Astrocyte (in vitro differentiated cells and primary cell): ENCODE measurements around the gene C1orf146. TPM values are rescaled to one million over a fixed set of nuclear protein-coding genes. Genes with fewer than 3 reads are reported as not detected.
A peak's percentile ranks its signal among the peaks of the same experiment; 100 is the strongest.

Experiments
- DNase-seq: peaks from one replicate; pipeline ENCODE4 v3.0.0-alpha.2; 2010; ENCODE audit warnings: low read depth
- FAIRE-seq: peaks from 2 replicates; lab custom pipeline; 2011; peaks lifted over from hg19 to GRCh38; lab: Jason Lieb, UNC
- H2AFZ ChIP-seq: 2 replicates; pipeline ENCODE4 v1.6.0; 2012; ENCODE audit warnings: low read depth, low read length, inconsistent platforms
- H3K27ac ChIP-seq: 2 replicates; pipeline ENCODE4 v1.5.1; 2011; ENCODE audit warnings: low read depth, low read length, inconsistent platforms
- H3K27me3 ChIP-seq: 2 replicates; pipeline ENCODE4 v1.6.0; 2011; ENCODE audit warnings: low read length, inconsistent platforms; ENCODE audit not compliant: insufficient read depth
- H3K36me3 ChIP-seq: 2 replicates; pipeline ENCODE4 v1.5.1; 2011; ENCODE audit warnings: low read length, inconsistent platforms; ENCODE audit not compliant: insufficient read depth
- H3K4me1 ChIP-seq: 2 replicates; pipeline ENCODE4 v1.5.1; 2011; ENCODE audit warnings: low read length, inconsistent platforms; ENCODE audit not compliant: insufficient read depth
- H3K4me2 ChIP-seq: 2 replicates; pipeline ENCODE4 v1.6.0; 2012; ENCODE audit warnings: low read length, inconsistent platforms
- H3K4me3 ChIP-seq: 2 replicates; pipeline ENCODE4 v1.5.1; 2011; ENCODE audit warnings: low read depth, mild to moderate bottlenecking, low read length, inconsistent platforms; ENCODE audit not compliant: insufficient read depth
- H3K79me2 ChIP-seq: 2 replicates; pipeline ENCODE4 v1.6.0; 2012; ENCODE audit warnings: mild to moderate bottlenecking, low read length, inconsistent platforms; ENCODE audit not compliant: insufficient read depth
- H3K9ac ChIP-seq: 2 replicates; pipeline ENCODE4 v1.6.0; 2012; ENCODE audit warnings: mild to moderate bottlenecking, low read length, inconsistent platforms
- H3K9me3 ChIP-seq: 2 replicates; pipeline ENCODE4 v1.5.1; 2012; ENCODE audit warnings: low read depth, mild to moderate bottlenecking, low read length, inconsistent platforms; ENCODE audit not compliant: insufficient read depth
- H4K20me1 ChIP-seq: 2 replicates; pipeline ENCODE4 v1.6.0; 2012; ENCODE audit warnings: low read length, inconsistent platforms; ENCODE audit not compliant: insufficient read depth
- H3K27ac Mint-ChIP-seq: one replicate; pipeline ENCODE4 v1.8.0; 2021; ENCODE audit warnings: mild to moderate bottlenecking, mixed read lengths; ENCODE audit not compliant: unreplicated experiment
- H3K27me3 Mint-ChIP-seq: one replicate; pipeline ENCODE4 v1.8.0; 2021; ENCODE audit warnings: low read depth, mixed read lengths; ENCODE audit not compliant: unreplicated experiment
- H3K36me3 Mint-ChIP-seq: one replicate; pipeline ENCODE4 v1.8.0; 2021; ENCODE audit warnings: low read depth, mixed read lengths; ENCODE audit not compliant: unreplicated experiment
- H3K4me1 Mint-ChIP-seq: one replicate; pipeline ENCODE4 v1.8.0; 2021; ENCODE audit warnings: low read depth, mixed read lengths; ENCODE audit not compliant: unreplicated experiment
- H3K4me3 Mint-ChIP-seq: one replicate; pipeline ENCODE4 v1.8.0; 2021; ENCODE audit warnings: mild to moderate bottlenecking, moderate library complexity, mixed read lengths; ENCODE audit not compliant: unreplicated experiment
- H3K9me3 Mint-ChIP-seq: one replicate; pipeline ENCODE4 v1.8.0; 2021; ENCODE audit warnings: mild to moderate bottlenecking, mixed read lengths; ENCODE audit not compliant: unreplicated experiment
- CTCF ChIP-seq: IDR thresholded peaks from 2 replicates; pipeline ENCODE4 v1.5.1; 2011; ENCODE audit warnings: low read depth, mild to moderate bottlenecking, inconsistent platforms, low read length, moderate library complexity; ENCODE audit not compliant: insufficient read depth
- EZH2 ChIP-seq: IDR thresholded peaks from 2 replicates; pipeline ENCODE4 v1.6.1; 2012; ENCODE audit warnings: mild to moderate bottlenecking, low read length, inconsistent platforms; ENCODE audit not compliant: insufficient read depth
- total RNA-seq: library from RNA; stranded (reverse); gene quantifications from 2 replicates; pipeline ENCODE4 v1.2.1, GENCODE V29; 2021

The C1orf146 gene
- total RNA-seq, 1 donor from 2014 or later: not detected

GRCh38 chr1:92184632-92185031 lies 33.1 kb upstream of the C1orf146 start:
- Histone ChIP-seq H3K4me2 (peak overlapping the region; percentile 59), H3K27ac (no peak overlapping the region), H3K27me3 (no peaks in the 10 kb centered on the region), H3K4me1 (peaks cover 11% of the 10 kb centered on the region), H3K9ac (no peak overlapping the region), H3K79me2 (no peaks in the 10 kb centered on the region), H2AFZ (no peak overlapping the region), H3K9me3 (no peaks in the 10 kb centered on the region), H3K4me3 (no peak overlapping the region), H4K20me1 (no peaks in the 10 kb centered on the region), H3K36me3 (no peaks in the 10 kb centered on the region)
- no peaks in the 10 kb centered on the region for H3K9me3 Mint-ChIP-seq
- no peak for TF ChIP-seq CTCF
- TF ChIP-seq EZH2: no peak
- peaks cover 25% of the 10 kb centered on the region for H3K4me1 Mint-ChIP-seq
- DNase-seq (peak; percentile 87), FAIRE-seq (peak; percentile 82)
- H3K36me3 Mint-ChIP-seq: no peaks in the 10 kb centered on the region
- no peak overlapping the region for H3K4me3 Mint-ChIP-seq
- peak overlapping the region; percentile 63 for H3K27ac Mint-ChIP-seq
- no peaks in the 10 kb centered on the region for H3K27me3 Mint-ChIP-seq

GRCh38 chr1:92186081-92186480 lies 31.6 kb upstream of the C1orf146 start:
- Mint-ChIP-seq H3K36me3 (no peaks in the 10 kb centered on the region), H3K27ac (peak overlapping the region; percentile 16), H3K4me1 (peaks cover 25% of the 10 kb centered on the region), H3K4me3 (no peak overlapping the region), H3K9me3 (no peaks in the 10 kb centered on the region), H3K27me3 (no peaks in the 10 kb centered on the region)
- Histone ChIP-seq H3K4me2 (no peak overlapping the region), H3K27me3 (no peaks in the 10 kb centered on the region), H3K4me3 (no peak overlapping the region), H3K79me2 (no peaks in the 10 kb centered on the region), H2AFZ (no peak overlapping the region), H4K20me1 (no peaks in the 10 kb centered on the region), H3K9me3 (no peaks in the 10 kb centered on the region), H3K36me3 (no peaks in the 10 kb centered on the region), H3K4me1 (peaks cover 11% of the 10 kb centered on the region), H3K9ac (no peak overlapping the region), H3K27ac (no peak overlapping the region)
- TF ChIP-seq EZH2: no peak
- no peak for TF ChIP-seq CTCF
- no peak for FAIRE-seq
- DNase-seq: peak; percentile 53

GRCh38 chr1:92188436-92189255 lies 29.1 kb upstream of the C1orf146 start:
- no peaks in the 10 kb centered on the region for H4K20me1 ChIP-seq
- H3K9me3 ChIP-seq: no peaks in the 10 kb centered on the region
- Mint-ChIP-seq H3K36me3 (no peaks in the 10 kb centered on the region), H3K27me3 (peaks cover 4% of the 10 kb centered on the region), H3K4me1 (peaks cover 20% of the 10 kb centered on the region), H3K4me3 (no peak overlapping the region), H3K27ac (no peak overlapping the region), H3K9me3 (no peaks in the 10 kb centered on the region)
- H3K36me3 ChIP-seq: no peaks in the 10 kb centered on the region
- no peak overlapping the region for H3K4me3 ChIP-seq
- no peaks in the 10 kb centered on the region for H3K79me2 ChIP-seq
- H3K27me3 ChIP-seq: no peaks in the 10 kb centered on the region
- H3K9ac ChIP-seq: no peak overlapping the region
- DNase-seq (no peak), FAIRE-seq (no peak)
- no peak overlapping the region for H3K27ac ChIP-seq
- no peak overlapping the region for H3K4me2 ChIP-seq
- no peak overlapping the region for H2AFZ ChIP-seq
- peaks cover 11% of the 10 kb centered on the region for H3K4me1 ChIP-seq
- TF ChIP-seq EZH2 (no peak), CTCF (no peak)
